GM18526 (cell line): ENCODE data around the gene ERI3.

ENCODE experiments used
- POLR2A ChIP-seq: IDR thresholded peaks from 3 replicates; pipeline ENCODE4 v1.6.1; 2011; ENCODE audit not compliant: insufficient read length; ENCODE audit errors: extremely low read depth

The ERI3 gene

GRCh38 chr1:44228218-44228617 is 126.8 kb downstream of the ERI3 start:
- no peak for TF ChIP-seq POLR2A

GRCh38 chr1:44227211-44227610 is 127.8 kb downstream of the ERI3 start:
- no peak for TF ChIP-seq POLR2A

GRCh38 chr1:44225761-44226160 is 129.3 kb downstream of the ERI3 start:
- TF ChIP-seq POLR2A = no peak

- no peak for TF ChIP-seq POLR2A
Observed at GRCh38 chr1:44223187-44223610, 131.9 kb downstream of the ERI3 start.

- TF ChIP-seq POLR2A = no peak
Observed at GRCh38 chr1:44222397-44223186, 132.5 kb downstream of the ERI3 start.

GRCh38 chr1:44221769-44222168 is 133.3 kb downstream of the ERI3 start:
- no peak for TF ChIP-seq POLR2A

GRCh38 chr1:44220755-44221154 is 134.3 kb downstream of the ERI3 start:
- no peak for TF ChIP-seq POLR2A

- no peak for TF ChIP-seq POLR2A
Observed at GRCh38 chr1:44220001-44220751, 134.9 kb downstream of the ERI3 start.

- no peak for TF ChIP-seq POLR2A
Observed at GRCh38 chr1:44219301-44219626, 135.8 kb downstream of the ERI3 start.

- no peak for TF ChIP-seq POLR2A
Observed at GRCh38 chr1:44218503-44219300, 136.4 kb downstream of the ERI3 start.

- no peak for TF ChIP-seq POLR2A
Observed at GRCh38 chr1:44217809-44218410, 137.1 kb downstream of the ERI3 start.

GRCh38 chr1:44213222-44214112 is 141.6 kb downstream of the ERI3 start, which contains the start of gene DMAP1:
Gene DMAP1, plus strand, starts transcription at chr1:44213471. Its CDS starts 283 bp downstream, at chr1:44213754.
- TF ChIP-seq POLR2A = peak; percentile 75

GRCh38 chr1:44212355-44213221 is 142.5 kb downstream of the ERI3 start:
- TF ChIP-seq POLR2A = no peak

- no peak for TF ChIP-seq POLR2A
Observed at GRCh38 chr1:44210595-44210994, 144.5 kb downstream of the ERI3 start.

- no peak for TF ChIP-seq POLR2A
Observed at GRCh38 chr1:44208226-44208625, 146.8 kb downstream of the ERI3 start.
